Activated CD4-positive, alpha-beta T cell treated with anti-CD3 and anti-CD28 coated beads, Interleukin-2, amount 50 U/mL, for 16 hours (primary cell): ENCODE measurements around the gene TMEM41A.
"Not testable (repeated sequence)": the region's sequence is repeated elsewhere in the genome, so short reads cannot be mapped to it uniquely, and the experiment has no call there.

Source experiments
- DNase-seq: peaks from one replicate; pipeline ENCODE4 v3.0.0-alpha.2; 2020

The TMEM41A gene

DNA sequence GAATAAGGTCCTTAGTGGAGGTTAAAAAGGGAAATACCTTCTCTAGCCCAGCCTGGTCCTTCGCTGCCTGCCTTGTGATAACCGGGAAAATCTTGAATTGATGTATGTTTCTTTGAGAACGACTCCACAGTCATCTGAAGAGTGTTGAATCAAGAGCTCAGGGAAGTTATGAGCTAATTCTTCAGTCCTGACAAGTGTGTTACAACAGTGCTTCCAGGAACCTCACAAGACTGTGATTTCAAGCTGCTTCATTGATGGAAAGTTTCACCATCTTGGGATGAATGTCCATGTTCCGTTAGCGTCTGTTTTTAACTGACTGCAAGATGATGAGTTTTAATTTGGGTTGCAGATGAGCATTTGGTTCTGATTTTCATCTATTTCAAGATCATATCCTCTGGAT is 12.4 kb downstream of the TMEM41A start:
- no peak for DNase-seq

DNA sequence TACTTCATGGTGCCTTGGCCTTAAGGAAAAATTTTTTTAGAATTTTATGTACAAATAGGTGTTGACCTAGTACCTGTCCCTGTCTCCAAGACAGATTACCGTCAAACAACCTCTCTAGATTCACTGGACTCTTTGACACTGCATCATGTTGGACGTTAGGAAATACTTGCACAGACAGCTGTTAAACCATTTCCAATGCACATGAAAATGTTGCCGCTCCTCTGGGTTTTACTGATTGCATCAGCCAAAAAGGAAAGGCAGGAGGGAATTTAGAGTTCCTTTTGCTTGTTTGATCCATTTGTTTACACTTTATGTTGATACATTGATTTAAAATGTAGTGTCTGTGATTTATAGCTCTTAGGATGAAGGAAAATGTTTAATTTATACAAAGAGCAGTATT is 14.5 kb downstream of the TMEM41A start:
- DNase-seq = no peak

DNA sequence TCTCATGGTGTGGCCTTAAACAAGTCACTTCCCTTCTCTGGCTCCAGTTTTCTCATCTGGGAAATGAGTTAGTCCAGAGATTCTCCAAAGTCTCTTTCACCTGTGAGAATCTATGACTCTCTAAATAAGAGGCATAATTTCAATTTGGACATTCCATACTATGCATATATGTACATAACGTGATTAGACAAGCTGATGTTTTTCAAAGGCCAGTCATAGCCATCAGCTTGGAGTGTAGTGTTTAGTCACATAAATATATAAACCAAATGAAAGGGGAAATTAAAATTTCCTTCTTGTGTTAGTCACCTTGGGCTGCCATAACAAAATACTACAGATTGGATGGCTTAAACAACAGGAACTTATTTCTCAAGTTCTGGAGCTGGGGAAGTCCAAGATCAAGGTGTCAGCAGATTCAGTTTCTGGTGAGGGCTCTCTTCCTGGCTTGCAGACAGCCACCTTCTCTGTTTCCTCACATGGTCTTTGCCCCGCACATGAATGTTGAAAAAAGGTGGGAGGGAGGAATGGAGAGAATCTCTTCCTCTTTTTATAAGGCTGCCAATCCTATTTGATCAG is 19.4 kb downstream of the TMEM41A start:
- no peak for DNase-seq

DNA sequence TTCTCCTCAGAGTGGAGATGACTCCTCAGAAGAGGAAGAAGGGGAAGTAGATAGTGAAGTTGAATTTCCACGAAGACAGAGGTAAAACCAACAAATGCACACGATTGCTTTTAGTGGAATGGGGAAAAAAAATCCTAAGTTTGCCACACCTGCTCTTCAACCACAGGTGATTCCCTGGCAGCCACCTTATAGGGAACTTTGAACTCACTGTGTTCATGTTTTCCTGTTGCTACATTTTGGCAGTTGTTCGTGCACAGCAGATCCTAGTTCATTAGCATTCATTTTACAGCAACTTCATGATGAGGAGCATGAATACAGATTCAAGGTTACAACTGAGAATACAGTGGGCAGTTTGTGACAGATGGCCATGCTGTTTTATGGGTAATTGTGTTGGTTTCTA is 21.5 kb downstream of the TMEM41A start:
- DNase-seq = no peak

DNA sequence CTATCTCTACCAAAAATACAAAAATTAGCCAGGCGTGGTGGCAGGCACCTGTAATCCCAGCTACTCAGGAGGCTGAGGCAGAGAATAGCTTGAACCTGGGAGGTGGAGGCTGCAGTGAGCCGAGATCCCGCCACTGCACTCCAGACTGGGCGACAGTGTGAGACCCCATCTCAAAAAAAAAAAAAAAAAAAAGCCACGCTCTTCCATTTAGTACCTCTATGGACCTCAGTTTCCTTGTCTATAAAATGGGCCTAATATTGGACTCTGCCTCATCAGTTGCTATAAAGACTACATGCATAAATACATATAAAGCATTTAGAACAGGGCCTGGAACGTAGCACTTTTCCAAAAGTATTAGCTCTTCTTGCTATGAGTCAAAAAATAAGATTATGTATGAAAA is 23.9 kb downstream of the TMEM41A start:
- DNase-seq = not testable (repeated sequence)

DNA sequence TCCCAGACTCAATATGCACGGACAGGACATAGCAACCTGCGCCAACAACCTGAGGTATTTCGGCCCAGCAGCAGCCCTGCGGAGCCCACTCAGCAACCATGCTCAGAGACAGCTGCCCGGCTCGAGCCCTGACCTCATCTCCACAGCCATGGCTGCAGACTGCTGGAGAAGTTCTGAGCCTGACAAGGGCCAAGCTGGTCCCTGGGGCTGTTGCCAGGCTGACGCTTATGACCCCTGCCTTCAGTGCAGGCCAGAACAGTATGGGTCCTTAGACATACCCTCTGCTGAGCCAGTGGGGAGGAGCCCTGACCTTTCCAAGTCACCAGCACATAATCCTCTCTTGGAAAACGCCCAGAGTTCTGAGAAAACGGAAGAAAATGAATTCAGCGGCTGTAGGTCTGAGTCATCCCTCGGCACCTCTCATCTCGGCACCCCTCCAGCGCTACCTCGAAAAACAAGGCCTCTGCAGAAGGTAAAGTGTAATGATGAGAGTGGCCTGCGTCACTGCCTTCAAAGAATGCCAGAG is 25.5 kb downstream of the TMEM41A start:
- no peak for DNase-seq

DNA sequence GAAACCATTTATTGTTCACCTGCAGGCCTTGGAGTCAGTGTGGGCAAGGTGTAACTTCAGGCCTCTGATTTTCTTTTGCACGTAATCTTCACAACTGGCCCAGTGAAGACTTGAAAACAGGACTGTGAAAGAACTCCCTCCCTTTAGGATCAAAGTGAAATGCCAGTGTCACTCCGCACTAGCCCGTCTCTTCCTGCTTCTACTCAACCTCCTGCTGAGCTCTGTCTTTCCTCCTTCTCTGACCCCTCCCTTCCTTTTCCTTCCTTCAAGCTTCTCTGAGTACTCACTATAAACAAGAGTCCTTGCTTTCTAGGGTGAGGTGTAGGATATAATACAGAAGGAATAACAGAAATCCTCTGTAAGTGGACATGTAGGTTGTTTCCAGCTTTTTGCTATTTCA is 28.5 kb downstream of the TMEM41A start:
- DNase-seq = no peak

DNA sequence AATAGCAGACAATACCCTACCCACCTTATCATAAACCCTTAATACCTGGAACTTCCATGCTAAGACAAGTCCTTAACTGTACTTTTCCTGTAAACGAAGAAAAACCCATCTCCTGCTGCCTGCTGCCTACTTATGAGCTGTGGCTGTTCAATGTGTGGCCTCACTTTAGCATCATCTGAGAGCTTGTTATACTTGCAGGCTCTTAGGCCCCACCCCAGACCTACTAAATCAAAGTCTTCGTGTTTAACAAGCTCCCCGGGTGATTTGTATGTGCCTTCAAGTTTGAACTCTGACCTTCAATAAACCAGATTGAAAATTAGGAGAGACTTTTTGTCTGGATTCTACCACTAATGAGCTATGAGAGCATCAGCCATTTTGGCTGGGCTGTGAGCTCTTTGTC is 29.3 kb downstream of the TMEM41A start:
- DNase-seq = no peak

DNA sequence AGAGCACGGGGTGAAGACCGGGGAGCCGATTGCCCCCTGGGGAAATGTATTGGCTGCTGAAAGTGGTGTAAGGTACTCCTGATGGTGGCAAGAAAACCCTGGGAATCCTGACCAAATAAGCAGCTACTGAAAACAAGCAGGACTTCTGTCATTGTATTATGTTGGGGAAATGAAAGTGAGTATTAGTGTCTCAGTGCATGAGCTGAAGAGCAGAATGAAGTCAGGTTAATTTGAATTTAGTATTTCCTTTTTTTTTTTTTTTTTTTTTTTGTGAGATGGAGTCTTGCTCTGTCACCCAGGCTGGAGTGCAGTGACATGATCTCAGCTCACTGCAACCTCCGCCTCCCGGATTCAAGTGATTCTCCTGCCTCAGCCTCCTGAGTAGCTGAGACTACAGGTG is 32.7 kb downstream of the TMEM41A start:
- DNase-seq = not testable (repeated sequence)

DNA sequence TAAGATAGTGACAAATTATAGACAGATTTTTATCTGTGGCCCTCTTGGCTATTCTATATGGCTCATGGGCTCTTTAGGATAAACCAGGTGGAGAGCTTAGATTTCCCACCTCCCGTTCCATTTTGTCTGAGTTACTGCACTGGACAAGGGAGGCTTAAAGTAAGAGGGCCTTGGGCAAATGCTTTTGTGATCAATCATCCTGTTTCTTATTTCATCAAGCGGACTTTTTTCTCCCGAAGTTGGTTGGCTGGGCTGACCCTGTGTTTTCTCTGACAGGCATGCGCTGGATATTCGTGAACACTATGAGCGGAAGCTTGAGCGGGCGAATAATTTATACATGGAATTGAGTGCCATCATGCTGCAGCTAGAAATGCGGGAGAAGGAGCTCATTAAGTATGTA is 33.4 kb downstream of the TMEM41A start:
- DNase-seq = no peak

DNA sequence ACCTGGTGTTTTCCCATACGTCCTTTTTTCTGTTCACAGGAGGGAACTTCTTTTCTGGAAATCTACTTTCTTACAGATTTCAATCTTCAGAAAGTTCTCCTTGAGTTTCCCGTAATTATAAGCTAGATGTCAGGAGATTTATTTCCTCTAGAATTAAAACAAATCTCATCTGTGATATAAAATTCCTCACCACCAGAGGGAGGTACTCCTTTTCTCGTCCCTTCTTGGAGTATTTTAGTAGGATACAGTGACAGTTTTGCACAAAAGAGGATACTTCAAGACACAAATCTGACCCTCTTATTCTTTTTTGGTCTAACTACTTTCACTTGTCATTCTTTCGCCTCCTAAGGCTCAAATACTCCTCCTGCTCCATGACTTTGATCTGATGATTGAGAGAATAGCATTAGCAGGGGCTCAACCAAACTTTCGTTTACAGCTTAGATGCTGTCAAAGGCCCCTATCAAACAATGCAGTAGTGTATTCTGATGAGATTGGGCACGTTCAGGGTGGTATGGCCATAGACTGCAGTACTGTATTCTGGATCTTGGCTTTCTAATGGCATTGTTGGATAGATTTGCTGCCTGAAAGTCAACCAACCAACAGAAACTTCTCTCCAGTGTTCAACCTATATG is 38.0 kb downstream of the TMEM41A start:
- no peak for DNase-seq

DNA sequence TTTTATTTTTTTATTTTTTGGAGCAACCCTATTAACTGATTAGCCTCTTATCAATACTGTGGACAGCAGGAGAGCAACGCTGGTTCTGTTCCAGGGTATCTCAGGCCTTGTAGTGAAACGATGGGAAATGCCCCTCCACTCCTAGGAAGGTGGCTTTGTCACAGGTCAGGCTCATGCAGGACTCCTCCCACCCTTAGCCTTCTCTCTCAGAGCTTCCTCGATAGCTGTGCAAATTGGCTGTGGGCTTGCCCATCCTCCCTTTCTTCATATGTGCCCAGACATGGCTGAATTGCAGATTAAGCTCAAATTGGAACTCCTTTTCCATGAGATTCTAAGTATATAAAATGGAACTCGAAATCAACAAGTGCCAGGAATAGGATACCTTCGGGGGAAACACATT is 38.5 kb downstream of the TMEM41A start:
- no peak for DNase-seq

DNA sequence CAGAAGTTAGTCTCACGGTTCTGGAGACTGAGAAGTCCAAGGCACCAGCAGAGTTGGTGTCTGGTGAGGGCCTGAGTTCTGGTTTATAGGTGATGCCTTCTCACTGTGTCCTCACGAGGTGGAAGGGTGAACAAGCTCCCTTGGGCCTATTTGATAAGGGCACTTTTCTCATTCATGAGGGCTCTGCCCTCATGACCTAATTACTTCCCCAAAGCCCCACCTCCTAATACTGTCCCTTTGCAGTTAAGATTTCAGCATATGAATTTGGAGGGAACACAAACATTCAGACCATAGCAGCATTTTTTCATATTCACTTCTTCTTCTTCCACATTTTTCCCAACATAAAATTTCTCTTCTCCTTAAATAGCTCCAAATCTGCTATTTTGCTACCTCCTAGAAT is 41.5 kb downstream of the TMEM41A start:
- no peak for DNase-seq

DNA sequence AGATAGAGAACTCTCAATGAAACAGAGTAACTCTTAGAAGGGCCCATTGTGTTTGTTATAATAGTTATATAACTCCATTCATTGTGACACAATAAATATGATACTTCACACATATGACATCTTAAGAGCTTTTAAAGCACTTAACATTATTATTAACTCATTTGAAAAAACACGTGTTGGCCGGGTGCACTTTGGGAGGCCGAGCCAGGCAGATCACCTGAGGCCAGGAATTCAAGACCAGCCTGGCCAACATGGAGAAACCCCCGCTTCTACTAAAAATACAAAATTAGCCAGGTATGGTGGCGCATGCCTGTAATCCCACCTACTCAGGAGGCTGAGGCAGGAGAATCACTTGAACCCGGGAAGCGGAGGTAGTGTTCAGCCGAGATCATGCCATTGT is 47.4 kb downstream of the TMEM41A start:
- DNase-seq = not testable (repeated sequence)

DNA sequence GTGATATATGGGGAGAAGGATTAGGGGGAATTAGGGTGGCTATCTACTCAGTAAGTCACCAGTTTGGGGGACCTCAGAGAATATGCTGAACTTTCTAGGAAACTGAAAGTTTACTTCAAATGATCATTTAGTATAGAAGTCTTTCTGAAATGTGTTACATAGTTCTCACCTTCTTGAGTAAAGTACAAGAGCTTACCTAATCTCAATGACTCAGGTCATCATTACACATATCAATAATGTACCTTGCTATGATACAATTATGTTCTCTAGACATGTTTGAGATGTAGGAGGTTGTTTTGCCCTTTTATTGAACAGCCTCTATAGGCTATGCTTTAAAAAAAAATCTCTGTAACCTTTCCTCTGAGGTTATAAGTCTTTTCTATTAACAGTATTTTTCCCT is 50.7 kb downstream of the TMEM41A start:
- DNase-seq = no peak

DNA sequence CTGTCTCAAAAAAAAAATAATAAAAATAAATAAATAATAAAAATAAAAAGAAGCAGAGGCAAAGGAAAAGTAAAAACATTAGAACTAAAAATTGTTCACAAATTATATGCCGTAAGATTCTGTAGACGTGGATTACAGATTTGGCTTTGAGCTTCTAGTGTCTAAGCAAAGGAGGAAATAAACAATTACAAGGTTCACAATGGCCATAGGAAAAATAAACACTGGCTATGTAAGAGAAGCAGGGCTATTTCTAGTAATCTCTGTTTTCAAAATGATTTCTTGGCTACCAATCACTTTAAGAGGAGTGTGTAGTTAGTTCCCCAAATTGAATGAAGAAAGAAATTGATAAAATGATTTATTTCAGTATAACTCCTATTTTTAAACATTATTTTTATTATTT is 54.5 kb downstream of the TMEM41A start:
- DNase-seq = no peak

DNA sequence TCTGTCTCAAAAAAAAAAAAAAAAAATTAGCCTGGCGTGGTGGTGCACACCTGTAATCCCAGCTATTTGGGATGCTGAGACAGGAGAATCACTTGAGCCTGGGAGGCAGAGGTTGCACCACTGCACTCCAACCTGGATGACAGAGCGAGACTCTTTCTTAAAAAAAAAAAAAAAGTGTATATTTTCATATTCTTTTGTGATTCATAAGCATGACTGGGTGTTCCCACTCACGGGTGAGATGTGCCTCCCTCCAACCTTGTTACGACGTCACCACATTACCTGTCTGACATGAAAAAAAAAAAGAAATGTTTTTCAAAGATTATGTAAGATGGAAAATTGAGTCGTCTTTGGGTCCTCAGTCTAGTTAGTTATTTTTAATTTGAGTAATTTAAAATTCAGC is 56.8 kb downstream of the TMEM41A start:
- DNase-seq = no peak

DNA sequence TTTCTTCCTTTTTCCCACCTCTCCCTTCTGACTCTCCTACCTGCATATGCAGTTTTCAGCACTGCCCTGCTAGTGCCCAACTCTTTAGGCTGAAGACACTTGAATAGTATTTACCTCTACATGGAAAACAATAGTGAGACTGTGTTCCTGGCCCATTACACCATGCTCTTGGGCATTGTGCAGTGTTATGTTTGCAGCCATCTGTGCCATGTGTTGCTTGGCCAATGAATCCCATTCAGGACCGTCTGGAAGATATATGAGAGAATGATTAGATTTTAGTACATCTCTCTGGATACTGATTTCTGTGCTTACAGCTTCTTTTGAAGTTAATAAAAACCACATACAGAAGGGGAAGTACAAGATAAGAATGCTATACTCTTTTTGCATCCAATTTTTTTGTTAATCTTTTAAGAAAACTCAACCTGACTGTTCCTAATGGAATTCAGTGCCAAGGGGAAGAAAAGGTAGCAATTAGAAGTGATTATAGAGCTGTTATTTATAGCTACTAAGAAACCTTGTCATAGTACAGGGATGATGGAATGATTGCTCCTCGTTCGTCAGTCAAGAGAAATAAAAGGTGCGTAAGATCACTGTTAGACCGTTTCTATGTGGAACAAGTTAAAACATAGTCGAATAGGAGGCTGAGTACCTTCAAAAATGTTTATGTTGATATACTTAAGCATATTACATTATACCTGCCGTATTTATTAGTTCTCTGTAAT is 58.9 kb downstream of the TMEM41A start:
- no peak for DNase-seq
